Activated T-cell treated with anti-CD3 and anti-CD28 coated beads, Interleukin-2, amount 50 U/mL, for 24 hours (primary cell): ENCODE data around the gene PCDHA10.
"Not testable (repeated sequence)": the region's sequence is repeated elsewhere in the genome, so short reads cannot be mapped to it uniquely, and the experiment has no call there.

Experiments used
- DNase-seq: peaks from one replicate; pipeline ENCODE4 v3.0.0-alpha.2; 2020
- H3K27ac Mint-ChIP-seq: 2 replicates; pipeline ENCODE4 v1.8.0; 2020; ENCODE audit warnings: mild to moderate bottlenecking, mixed read lengths
- H3K27me3 Mint-ChIP-seq: 2 replicates; pipeline ENCODE4 v1.8.0; 2020; ENCODE audit warnings: mixed read lengths
- H3K36me3 Mint-ChIP-seq: 2 replicates; pipeline ENCODE4 v1.8.0; 2020; ENCODE audit warnings: low read depth, mixed read lengths
- H3K4me1 Mint-ChIP-seq: 2 replicates; pipeline ENCODE4 v1.8.0; 2020; ENCODE audit warnings: low read depth, mixed read lengths
- H3K4me3 Mint-ChIP-seq: 2 replicates; pipeline ENCODE4 v1.8.0; 2020; ENCODE audit warnings: mild to moderate bottlenecking, moderate library complexity, mixed read lengths
- H3K9me3 Mint-ChIP-seq: 2 replicates; pipeline ENCODE4 v1.8.0; 2020; ENCODE audit warnings: mixed read lengths

Gene PCDHA10, protein sequence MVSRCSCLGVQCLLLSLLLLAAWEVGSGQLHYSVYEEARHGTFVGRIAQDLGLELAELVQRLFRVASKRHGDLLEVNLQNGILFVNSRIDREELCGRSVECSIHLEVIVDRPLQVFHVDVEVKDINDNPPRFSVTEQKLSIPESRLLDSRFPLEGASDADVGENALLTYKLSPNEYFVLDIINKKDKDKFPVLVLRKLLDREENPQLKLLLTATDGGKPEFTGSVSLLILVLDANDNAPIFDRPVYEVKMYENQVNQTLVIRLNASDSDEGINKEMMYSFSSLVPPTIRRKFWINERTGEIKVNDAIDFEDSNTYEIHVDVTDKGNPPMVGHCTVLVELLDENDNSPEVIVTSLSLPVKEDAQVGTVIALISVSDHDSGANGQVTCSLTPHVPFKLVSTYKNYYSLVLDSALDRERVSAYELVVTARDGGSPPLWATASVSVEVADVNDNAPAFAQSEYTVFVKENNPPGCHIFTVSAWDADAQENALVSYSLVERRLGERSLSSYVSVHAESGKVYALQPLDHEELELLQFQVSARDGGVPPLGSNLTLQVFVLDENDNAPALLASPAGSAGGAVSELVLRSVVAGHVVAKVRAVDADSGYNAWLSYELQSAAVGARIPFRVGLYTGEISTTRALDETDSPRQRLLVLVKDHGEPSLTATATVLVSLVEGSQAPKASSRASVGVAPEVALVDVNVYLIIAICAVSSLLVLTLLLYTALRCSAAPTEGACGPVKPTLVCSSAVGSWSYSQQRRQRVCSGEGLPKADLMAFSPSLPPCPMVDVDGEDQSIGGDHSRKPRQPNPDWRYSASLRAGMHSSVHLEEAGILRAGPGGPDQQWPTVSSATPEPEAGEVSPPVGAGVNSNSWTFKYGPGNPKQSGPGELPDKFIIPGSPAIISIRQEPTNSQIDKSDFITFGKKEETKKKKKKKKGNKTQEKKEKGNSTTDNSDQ

DNA sequence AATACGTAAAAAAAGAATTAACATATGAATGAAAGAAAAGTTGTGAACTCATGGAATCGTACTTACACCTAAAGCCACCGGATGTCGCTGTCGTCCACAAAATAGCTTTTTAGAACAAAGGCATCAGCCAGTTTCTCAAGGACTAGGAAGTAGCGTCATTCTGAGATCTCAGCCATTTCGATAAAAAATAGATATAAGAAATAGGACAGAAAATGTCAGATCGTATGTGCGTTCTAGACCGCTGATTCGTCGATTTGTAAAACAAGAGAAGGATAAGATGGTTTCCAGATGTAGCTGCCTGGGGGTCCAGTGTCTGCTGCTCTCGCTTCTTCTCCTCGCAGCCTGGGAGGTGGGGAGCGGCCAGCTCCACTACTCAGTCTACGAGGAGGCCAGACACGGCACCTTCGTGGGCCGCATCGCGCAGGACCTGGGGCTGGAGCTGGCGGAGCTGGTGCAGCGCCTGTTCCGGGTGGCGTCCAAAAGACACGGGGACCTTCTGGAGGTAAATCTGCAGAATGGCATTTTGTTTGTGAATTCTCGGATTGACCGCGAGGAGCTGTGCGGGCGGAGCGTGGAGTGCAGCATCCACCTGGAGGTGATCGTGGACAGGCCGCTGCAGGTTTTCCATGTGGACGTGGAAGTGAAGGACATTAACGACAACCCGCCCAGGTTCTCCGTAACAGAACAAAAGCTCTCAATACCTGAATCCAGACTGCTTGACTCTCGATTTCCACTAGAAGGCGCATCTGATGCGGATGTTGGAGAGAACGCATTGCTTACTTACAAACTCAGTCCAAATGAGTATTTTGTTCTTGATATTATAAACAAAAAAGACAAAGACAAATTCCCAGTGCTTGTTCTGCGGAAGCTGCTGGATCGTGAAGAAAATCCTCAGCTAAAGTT lies at the start of gene PCDHA10:
Gene PCDHA10 (plus strand): TSS at position 126 of the 903 bp plus-strand sequence. CDS start 152 bp downstream, at position 278.
- Mint-ChIP-seq H3K36me3 (no peaks in the 10 kb centered on the region), H3K27me3 (peaks cover 29% of the 10 kb centered on the region), H3K4me3 (no peak within 1 kb of the TSS), H3K27ac (no peak within 1 kb of the TSS), H3K4me1 (no peaks in the 10 kb centered on the region), H3K9me3 (peaks cover 5% of the 10 kb centered on the region)
- DNase-seq, result no peak

DNA sequence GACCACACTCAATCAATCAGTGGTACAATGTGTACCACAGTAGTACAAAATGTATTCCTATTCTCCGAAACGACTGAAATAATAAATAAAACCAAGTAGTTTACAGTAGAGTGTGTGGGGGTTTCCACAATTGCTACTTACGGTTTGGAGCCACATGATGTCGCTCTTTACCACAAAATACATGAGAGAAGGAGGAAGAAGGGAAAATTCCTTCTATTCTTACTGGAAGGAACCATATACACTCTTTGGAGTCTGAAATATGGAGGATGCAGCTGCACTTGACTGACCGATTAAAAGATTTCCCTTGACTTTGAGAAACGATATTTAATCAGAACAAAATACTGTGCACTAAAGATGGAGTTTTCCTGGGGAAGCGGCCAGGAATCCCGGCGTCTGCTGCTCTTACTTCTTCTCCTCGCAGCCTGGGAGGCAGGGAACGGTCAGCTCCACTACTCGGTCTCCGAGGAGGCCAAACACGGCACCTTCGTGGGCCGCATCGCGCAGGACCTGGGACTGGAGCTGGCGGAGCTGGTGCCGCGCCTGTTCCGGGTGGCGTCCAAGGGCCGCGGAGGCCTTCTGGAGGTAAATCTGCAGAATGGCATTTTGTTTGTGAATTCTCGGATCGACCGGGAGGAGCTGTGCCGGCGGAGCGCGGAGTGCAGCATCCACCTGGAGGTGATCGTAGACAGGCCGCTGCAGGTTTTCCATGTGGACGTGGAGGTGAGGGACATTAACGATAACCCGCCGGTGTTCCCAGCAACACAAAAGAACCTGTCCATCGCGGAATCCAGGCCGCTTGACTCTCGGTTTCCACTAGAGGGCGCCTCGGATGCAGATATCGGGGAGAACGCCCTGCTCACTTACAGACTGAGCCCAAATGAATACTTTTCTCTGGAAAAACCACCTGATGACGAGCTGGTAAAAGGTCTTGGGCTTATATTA lies 48.6 kb upstream of the PCDHA10 start, which contains the start of gene PCDHA4:
Gene PCDHA4 (plus strand): TSS at position 235 of the 942 bp plus-strand sequence.
- H3K36me3 Mint-ChIP-seq, result peaks cover 8% of the 10 kb centered on the region
- H3K27ac Mint-ChIP-seq, result no peak within 1 kb of the TSS
- H3K4me3 Mint-ChIP-seq, result no peak within 1 kb of the TSS
- peaks cover 3% of the 10 kb centered on the region for H3K4me1 Mint-ChIP-seq
- no peak for DNase-seq
- H3K9me3 Mint-ChIP-seq, result peaks cover 35% of the 10 kb centered on the region
- peaks cover 51% of the 10 kb centered on the region for H3K27me3 Mint-ChIP-seq

DNA sequence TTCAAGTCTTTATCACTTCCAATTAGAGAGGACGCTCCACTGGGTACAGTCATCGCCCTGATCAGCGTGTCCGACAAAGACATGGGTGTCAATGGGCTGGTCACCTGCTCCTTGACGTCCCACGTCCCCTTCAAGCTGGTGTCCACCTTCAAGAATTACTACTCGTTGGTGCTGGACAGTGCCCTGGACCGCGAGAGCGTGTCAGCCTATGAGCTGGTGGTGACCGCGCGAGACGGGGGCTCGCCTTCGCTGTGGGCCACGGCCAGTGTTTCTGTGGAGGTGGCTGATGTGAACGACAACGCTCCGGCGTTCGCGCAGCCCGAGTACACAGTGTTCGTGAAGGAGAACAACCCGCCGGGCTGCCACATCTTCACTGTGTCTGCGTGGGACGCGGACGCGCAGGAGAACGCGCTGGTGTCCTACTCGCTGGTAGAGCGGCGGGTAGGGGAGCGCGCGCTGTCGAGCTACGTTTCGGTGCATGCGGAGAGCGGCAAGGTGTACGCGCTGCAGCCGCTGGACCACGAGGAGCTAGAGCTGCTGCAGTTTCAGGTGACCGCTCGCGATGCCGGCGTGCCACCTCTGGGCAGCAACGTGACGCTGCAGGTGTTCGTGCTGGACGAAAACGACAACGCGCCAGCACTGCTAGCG lies 47.3 kb upstream of the PCDHA10 start:
- DNase-seq, H3K27ac Mint-ChIP-seq, H3K36me3 Mint-ChIP-seq, H3K4me3 Mint-ChIP-seq, H3K4me1 Mint-ChIP-seq: not testable (repeated sequence)
- Mint-ChIP-seq H3K9me3 (peaks cover 38% of the 10 kb centered on the region), H3K27me3 (peaks cover 49% of the 10 kb centered on the region)

DNA sequence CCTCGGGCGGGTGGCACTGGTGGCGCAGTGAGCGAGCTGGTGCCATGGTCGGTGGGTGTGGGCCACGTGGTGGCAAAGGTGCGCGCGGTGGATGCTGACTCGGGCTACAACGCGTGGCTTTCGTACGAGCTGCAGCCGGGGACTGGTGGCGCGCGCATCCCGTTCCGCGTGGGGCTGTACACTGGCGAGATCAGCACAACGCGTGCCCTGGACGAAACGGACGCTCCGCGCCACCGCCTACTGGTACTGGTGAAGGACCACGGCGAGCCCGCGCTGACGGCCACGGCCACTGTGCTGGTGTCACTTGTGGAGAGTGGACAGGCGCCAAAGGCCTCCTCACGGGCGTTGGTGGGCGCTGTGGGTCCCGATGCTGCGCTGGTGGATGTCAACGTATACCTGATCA lies 46.8 kb upstream of the PCDHA10 start:
- DNase-seq, result no peak
- H3K4me3 Mint-ChIP-seq, result no peak overlapping the region
- H3K9me3 Mint-ChIP-seq, result peaks cover 33% of the 10 kb centered on the region
- peaks cover 44% of the 10 kb centered on the region for H3K27me3 Mint-ChIP-seq
- peaks cover 2% of the 10 kb centered on the region for H3K36me3 Mint-ChIP-seq
- H3K4me1 Mint-ChIP-seq, result peaks cover 3% of the 10 kb centered on the region
- no peak overlapping the region for H3K27ac Mint-ChIP-seq

DNA sequence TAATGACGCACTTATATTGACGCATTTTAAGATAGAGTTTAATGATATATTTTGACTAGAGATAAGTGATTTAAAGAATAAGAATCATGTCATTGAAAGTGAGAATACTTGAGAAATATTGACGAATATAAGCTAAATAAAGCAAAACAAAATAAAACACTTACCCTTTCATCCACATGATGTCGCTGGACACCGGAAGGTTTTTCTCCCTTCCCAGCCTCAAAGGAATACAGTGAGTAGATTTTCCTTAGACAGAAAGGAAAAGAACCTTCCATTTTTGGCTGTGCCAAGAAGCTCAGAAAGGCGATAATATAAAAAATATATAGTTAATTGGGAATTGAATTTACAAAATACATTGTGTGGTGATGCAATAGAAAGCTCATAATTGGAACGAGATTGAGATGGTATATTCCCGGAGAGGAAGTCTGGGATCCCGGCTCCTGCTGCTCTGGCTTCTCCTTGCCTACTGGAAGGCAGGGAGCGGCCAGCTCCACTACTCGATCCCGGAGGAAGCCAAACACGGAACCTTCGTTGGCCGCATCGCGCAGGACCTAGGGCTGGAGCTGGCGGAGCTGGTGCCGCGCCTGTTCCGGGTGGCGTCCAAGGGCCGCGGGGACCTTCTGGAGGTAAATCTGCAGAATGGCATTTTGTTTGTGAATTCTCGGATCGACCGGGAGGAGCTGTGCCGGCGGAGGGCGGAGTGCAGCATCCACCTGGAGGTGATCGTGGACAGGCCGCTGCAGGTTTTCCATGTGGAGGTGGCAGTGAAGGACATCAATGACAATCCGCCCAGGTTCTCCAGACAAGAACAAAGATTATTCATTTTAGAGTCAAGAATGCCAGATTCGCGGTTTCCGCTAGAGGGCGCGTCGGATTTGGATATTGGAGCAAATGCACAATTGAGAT lies 34.1 kb upstream of the PCDHA10 start, which contains the start of gene PCDHA5:
Gene PCDHA5 (plus strand): TSS at position 239 of the 906 bp plus-strand sequence.
- Mint-ChIP-seq H3K36me3 (peaks cover 6% of the 10 kb centered on the region), H3K4me3 (no peak within 1 kb of the TSS), H3K4me1 (no peaks in the 10 kb centered on the region), H3K9me3 (peaks cover 17% of the 10 kb centered on the region), H3K27me3 (peaks cover 28% of the 10 kb centered on the region), H3K27ac (no peak within 1 kb of the TSS)
- peak; percentile 32 for DNase-seq

DNA sequence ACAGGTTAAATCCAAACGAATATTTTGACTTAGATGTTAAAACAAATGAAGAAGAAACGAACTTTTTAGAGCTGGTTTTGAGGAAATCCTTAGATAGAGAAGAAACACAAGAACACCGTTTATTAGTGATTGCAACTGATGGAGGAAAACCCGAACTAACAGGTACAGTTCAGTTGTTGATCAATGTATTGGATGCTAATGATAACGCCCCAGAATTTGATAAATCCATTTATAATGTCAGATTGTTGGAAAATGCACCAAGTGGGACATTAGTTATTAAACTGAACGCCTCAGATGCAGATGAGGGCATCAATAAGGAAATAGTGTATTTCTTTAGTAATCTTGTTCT lies 33.4 kb upstream of the PCDHA10 start:
- Mint-ChIP-seq H3K27me3 (peaks cover 34% of the 10 kb centered on the region), H3K4me3 (no peak overlapping the region), H3K4me1 (no peaks in the 10 kb centered on the region), H3K27ac (no peak overlapping the region), H3K36me3 (peaks cover 6% of the 10 kb centered on the region), H3K9me3 (peaks cover 22% of the 10 kb centered on the region)
- no peak for DNase-seq

DNA sequence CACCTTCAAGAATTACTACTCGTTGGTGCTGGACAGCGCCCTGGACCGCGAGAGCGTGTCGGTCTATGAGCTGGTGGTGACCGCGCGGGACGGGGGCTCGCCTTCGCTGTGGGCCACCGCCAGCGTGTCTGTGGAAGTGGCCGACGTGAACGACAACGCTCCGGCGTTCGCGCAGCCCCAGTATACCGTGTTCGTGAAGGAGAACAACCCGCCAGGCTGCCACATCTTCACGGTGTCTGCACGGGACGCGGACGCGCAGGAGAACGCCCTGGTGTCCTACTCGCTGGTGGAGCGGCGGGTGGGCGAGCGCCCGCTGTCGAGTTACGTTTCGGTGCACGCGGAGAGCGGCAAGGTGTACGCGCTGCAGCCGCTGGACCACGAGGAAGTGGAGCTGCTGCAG lies 32.7 kb upstream of the PCDHA10 start:
- not testable (repeated sequence) for H3K4me1 Mint-ChIP-seq, H3K36me3 Mint-ChIP-seq
- H3K9me3 Mint-ChIP-seq, result peaks cover 24% of the 10 kb centered on the region

DNA sequence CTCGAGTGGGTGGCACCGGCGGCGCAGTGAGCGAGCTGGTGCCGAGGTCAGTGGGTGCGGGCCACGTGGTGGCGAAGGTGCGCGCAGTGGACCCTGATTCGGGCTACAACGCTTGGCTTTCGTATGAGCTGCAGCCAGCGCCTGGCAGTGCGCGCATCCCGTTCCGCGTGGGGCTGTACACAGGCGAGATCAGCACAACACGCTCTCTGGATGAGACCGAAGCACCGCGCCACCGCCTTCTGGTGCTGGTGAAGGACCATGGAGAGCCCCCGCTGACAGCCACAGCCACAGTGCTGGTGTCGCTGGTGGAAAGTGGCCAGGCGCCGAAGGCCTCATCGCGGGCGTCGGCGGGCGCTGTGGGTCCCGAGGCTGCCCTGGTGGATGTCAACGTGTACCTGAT lies 32.2 kb upstream of the PCDHA10 start:
- peaks cover 12% of the 10 kb centered on the region for H3K36me3 Mint-ChIP-seq
- H3K4me3 Mint-ChIP-seq, result no peak overlapping the region
- DNase-seq, result no peak
- peaks cover 37% of the 10 kb centered on the region for H3K27me3 Mint-ChIP-seq
- peaks cover 28% of the 10 kb centered on the region for H3K9me3 Mint-ChIP-seq
- H3K4me1 Mint-ChIP-seq, result no peaks in the 10 kb centered on the region
- no peak overlapping the region for H3K27ac Mint-ChIP-seq

More for the DNA sequence above, 32.7 kb upstream of the PCDHA10 start:
- not testable (repeated sequence) for DNase-seq, H3K4me3 Mint-ChIP-seq, H3K27ac Mint-ChIP-seq
- peaks cover 34% of the 10 kb centered on the region for H3K27me3 Mint-ChIP-seq

DNA sequence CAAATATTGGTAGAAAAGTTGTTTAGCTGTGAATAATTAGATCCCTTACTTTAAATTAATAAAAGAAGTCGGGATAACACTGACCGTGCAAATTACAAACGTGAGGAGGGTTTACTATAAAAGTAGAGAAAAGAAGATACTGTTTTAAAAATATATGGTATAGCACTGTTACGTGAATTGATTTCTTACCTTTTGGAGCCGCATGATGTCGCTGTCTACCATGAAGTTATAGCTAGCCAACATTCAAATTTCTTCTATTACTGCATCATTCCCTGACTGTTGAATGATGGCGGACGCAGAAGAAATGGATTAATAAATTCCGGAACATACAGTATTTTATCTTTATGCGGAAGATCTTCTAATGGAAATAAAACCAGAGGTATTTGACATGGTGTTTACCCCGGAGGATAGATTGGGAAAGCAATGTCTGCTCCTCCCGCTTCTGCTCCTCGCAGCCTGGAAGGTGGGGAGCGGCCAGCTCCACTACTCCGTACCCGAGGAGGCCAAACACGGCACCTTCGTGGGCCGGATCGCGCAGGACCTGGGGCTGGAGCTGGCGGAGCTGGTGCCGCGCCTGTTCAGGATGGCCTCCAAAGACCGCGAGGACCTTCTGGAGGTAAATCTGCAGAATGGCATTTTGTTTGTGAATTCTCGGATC lies 27.9 kb upstream of the PCDHA10 start, which contains the start of gene PCDHA6:
Gene PCDHA6 (plus strand): TSS at position 257 of the 658 bp plus-strand sequence. CDS start 132 bp downstream, at position 389.
- Mint-ChIP-seq H3K9me3 (peaks cover 32% of the 10 kb centered on the region), H3K36me3 (peaks cover 14% of the 10 kb centered on the region), H3K27ac (no peak within 1 kb of the TSS), H3K4me3 (no peak within 1 kb of the TSS), H3K4me1 (no peaks in the 10 kb centered on the region), H3K27me3 (peaks cover 58% of the 10 kb centered on the region)
- DNase-seq, result no peak

DNA sequence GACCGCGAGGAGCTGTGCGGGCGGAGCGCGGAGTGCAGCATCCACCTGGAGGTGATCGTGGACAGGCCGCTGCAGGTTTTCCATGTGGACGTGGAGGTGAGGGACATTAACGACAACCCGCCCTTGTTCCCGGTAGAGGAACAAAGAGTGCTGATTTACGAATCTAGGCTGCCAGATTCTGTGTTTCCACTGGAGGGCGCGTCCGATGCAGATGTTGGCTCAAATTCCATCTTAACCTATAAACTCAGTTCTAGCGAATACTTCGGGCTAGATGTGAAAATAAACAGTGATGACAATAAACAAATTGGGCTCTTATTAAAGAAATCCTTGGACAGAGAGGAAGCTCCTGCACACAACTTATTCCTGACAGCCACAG lies 27.3 kb upstream of the PCDHA10 start:
- H3K4me1 Mint-ChIP-seq, result no peaks in the 10 kb centered on the region
- peaks cover 14% of the 10 kb centered on the region for H3K36me3 Mint-ChIP-seq
- peaks cover 62% of the 10 kb centered on the region for H3K27me3 Mint-ChIP-seq
- no peak overlapping the region for H3K27ac Mint-ChIP-seq
- peaks cover 34% of the 10 kb centered on the region for H3K9me3 Mint-ChIP-seq
- no peak overlapping the region for H3K4me3 Mint-ChIP-seq
- DNase-seq, result no peak

DNA sequence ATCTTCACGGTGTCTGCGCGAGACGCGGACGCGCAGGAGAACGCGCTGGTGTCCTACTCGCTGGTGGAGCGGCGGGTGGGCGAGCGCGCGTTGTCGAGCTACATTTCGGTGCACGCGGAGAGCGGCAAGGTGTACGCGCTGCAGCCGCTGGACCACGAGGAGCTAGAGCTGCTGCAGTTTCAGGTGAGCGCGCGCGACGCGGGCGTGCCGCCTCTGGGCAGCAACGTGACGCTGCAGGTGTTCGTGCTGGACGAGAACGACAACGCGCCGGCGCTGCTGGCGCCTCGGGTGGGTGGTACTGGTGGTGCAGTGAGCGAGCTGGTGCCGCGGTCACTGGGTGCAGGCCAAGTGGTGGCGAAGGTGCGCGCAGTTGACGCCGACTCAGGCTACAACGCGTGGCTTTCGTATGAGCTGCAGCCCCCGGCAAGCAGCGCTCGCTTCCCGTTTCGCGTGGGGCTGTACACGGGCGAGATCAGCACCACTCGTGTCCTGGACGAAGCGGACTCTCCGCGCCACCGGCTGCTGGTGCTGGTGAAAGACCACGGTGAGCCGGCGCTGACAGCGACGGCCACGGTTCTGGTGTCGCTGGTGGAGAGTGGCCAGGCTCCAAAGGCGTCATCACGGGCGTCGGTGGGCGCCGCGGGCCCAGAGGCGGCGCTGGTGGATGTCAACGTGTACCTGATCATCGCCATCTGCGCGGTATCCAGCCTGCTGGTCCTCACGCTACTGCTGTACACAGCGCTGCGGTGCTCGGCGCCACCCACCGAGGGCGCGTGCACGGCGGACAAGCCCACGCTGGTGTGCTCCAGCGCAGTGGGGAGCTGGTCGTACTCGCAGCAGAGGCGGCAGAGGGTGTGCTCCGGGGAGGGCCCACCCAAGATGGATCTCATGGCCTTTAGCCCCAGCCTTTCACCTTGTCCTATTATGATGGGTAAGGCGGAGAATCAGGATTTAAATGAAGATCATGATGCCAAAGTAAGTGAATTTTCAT lies 25.9 kb upstream of the PCDHA10 start:
- Mint-ChIP-seq H3K9me3 (peaks cover 40% of the 10 kb centered on the region), H3K36me3 (peaks cover 15% of the 10 kb centered on the region), H3K27me3 (peaks cover 73% of the 10 kb centered on the region)
- not testable (repeated sequence) for DNase-seq, H3K27ac Mint-ChIP-seq, H3K4me3 Mint-ChIP-seq, H3K4me1 Mint-ChIP-seq
